GM12864 (cell line): ENCODE measurements around the gene CDK13.

Source experiments
- DNase-seq: peaks from one replicate; pipeline ENCODE4 v3.0.0-alpha.2; 2011; ENCODE audit warnings: low read depth
- H3K4me3 ChIP-seq: 2 replicates; pipeline ENCODE4 v1.5.1; 2011; ENCODE audit warnings: mild to moderate bottlenecking, low read depth, low read length, control low read depth
- CTCF ChIP-seq: IDR thresholded peaks from 2 replicates; pipeline ENCODE4 v1.5.1; 2011; ENCODE audit warnings: low read depth, mild to moderate bottlenecking, moderate library complexity, low read length, control low read depth, inconsistent platforms; ENCODE audit errors: missing control alignments

The CDK13 gene

GRCh38 chr7:40008223-40008815, 58.3 kb downstream of the CDK13 start:
- DNase-seq: no peak
- H3K4me3 ChIP-seq: no peak overlapping the region
- no peak for TF ChIP-seq CTCF

- DNase-seq: no peak
- no peak for TF ChIP-seq CTCF
- H3K4me3 ChIP-seq: no peak overlapping the region
Observed at GRCh38 chr7:40009301-40009700, 59.2 kb downstream of the CDK13 start.

GRCh38 chr7:40014376-40014775, 64.3 kb downstream of the CDK13 start:
- DNase-seq: no peak
- no peak overlapping the region for H3K4me3 ChIP-seq
- no peak for TF ChIP-seq CTCF

- peak; percentile 43 for DNase-seq
- no peak overlapping the region for H3K4me3 ChIP-seq
- no peak for TF ChIP-seq CTCF
Observed at GRCh38 chr7:40015790-40016296, 65.8 kb downstream of the CDK13 start.

- H3K4me3 ChIP-seq: no peak overlapping the region
- no peak for DNase-seq
- TF ChIP-seq CTCF: no peak
Observed at GRCh38 chr7:40019558-40019957, 69.5 kb downstream of the CDK13 start.

- no peak for DNase-seq
- H3K4me3 ChIP-seq: no peak overlapping the region
- TF ChIP-seq CTCF: no peak
Observed at GRCh38 chr7:40024048-40024447, 74.0 kb downstream of the CDK13 start.

- no peak overlapping the region for H3K4me3 ChIP-seq
- no peak for TF ChIP-seq CTCF
- no peak for DNase-seq
Observed at GRCh38 chr7:40024841-40025240, 74.8 kb downstream of the CDK13 start.
